Activated T-cell treated with anti-CD3 and anti-CD28 coated beads for 4 hours (primary cell): ENCODE measurements around the gene NAGA.
A peak's percentile ranks its signal among the peaks of the same experiment; 100 is the strongest.
"Not testable (repeated sequence)": the region's sequence is repeated elsewhere in the genome, so short reads cannot be mapped to it uniquely, and the experiment has no call there.

Source experiments
- DNase-seq: peaks from one replicate; pipeline ENCODE4 v3.0.0-alpha.2; 2020

The NAGA gene

DNA sequence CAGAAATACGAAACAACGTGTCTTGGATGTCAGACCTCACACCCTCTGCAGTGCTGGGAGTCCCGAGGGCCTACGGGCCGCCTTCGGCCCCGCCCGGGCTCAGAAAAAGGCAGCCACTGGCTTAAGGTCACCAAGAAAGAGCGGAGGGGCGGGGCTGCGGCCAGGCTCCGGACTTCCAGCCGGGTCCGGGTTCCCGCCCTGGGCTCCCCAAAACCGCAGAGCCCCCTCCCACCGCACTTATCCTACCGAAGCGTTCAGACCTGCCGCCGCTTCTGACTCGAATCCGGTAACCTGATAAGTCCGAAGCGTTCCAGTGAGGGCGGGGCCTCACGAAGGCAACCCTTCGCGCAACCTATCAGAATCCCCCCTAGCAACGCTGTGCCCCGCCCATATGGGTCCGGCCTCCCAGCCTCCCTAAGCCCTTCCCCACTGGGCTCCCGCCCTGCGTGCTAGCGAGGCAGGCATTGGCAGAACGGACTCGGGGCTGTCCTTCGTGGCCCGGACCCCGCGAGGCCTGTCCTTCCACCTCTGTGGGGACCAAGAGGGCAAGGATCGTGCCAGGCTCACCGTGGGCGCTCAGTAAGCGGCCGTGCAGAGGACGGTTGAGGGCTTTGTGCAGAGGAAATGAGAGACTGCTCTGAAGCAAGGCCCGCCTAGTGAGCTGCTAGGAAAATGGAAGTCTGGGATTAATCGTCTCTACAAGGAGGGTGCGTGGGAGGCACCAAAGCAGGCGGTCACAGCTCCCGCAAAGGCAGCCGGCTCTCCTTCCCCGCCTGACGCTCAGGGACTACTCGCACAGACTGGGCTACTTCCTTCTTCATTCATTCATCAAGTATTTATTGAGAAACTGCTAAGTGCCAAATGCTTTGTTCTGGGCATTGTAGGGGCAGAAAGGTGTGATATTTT lies at the start of gene NAGA:
TSS of gene NAGA (minus strand) at position 296 of the 906 bp plus-strand sequence. CDS start 515 bp downstream, outside the sequence.
- DNase-seq = peak; percentile 79

DNA sequence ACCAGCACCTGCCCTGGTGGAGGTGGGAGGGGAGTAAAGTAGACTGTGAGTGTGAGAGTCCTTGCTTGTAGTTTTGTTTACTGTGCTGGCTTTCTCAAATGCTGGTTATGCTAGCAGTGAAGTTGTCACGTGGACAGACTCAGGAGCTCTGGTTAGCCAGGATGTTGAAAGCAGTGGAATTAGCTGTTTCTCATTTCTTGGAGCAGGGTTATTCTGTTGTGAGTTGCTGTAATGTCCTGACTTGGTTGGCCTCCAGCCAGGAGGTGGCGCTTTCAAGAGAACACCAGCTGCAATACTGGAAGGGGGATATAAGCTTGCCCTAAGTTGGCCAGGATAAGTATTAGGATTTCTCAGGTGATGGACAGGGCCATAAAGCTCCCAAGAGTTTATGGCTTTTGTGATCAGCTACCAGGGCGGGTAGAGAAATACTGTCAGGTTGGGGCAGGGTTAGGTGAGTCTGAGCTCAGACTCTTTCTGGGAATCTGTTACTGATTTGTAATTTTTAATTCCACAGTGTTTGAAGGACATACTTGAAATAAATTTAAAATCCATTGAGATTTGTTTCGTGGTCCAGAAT lies 46.3 kb upstream of the NAGA start:
- no peak for DNase-seq

DNA sequence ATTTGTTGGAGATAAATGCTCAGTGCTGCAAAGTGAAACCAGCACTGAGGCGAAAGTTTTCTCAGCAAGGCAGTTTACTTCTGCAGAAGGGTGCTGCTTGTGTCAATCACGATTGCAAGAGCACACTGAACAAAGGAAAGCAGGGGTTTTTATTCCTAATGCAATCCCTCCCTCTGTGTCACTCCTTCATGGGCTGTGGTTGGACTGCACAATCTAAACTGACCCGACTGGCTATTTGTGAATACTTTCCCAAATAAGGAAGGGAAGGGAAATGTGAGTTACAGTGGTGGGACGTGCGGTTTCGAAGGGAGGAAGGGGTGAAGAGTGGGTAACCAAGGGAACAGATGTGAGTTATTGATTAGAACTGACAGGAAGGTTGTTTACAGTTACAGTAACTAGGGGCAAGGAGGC lies 44.8 kb upstream of the NAGA start:
- DNase-seq = not testable (repeated sequence)

DNA sequence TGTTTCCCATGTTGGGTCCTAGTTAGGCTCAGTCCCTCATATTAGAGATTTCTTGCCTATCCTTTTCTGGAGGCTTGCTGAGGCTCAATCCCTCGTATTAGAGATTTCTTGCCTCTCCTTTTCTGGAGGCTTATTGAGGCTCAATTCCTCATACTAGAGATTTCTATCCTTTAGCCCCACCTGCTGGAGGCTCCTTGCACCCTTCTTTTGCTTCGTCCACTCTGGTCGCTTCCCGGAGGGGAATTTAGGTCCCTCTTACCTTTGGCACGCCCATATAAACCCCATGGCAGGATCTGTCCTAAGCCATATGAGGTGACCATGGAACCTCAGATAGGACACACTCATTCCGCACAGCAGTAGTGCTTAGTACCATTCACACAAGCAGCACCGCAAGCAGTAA lies 44.1 kb upstream of the NAGA start:
- DNase-seq = no peak

DNA sequence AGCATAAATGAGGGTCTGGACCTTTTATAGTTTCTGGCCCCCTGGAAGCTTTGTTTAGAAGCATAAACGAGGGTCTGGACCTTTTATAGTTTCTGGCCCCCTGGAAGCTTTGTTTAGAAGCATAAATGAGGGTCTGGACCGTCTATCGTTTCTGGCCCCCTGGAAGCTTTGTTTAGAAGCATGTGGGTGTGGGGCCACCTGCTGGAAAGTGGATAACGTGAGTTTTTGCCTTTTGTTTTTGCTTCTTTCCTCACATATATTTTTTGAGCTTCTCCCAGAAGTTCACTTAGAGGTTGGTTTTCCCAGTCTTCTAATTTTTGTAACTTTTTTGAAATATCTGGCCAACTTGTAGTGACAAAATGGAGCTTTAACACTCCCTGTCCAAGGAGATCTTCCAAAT lies 42.2 kb upstream of the NAGA start:
- DNase-seq = not testable (repeated sequence)

DNA sequence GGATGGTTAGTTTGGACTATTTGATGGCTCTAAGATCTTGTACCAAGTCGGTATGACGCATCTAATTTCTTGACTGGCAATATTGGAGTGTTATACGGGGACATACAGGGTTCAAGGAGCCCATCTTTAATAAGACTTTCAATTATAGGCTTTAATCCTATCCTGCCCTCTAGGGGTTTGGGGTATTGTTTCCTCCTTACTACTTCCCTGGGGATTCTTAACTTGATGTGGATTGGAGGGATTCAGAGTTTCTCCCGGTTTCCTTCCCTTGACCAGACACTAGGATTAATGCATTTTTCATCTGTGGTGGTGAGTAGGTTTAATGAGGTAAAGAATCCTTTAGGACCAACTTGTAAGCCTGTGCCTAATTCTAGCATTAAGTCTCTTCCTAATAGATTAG lies 41.2 kb upstream of the NAGA start:
- no peak for DNase-seq

DNA sequence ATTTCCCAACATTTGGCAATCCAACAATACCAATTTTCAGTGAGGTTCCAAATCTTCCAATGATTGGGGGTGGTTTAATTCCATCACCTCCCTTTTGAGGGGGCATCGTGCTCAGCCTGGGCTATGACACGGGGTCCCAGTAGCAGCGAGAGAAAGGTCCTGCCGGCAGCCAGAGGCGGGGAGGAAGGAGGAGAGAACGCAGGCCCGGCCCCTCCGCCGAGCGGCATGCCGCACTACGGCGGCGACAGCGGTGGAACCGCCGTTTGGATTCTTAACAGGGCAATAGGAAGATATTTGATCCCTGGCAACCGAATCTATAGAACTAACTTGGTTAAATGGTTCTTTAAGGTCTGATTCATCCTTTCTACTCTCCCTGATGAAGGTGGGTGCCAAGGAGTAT lies 38.2 kb upstream of the NAGA start:
- DNase-seq = no peak

DNA sequence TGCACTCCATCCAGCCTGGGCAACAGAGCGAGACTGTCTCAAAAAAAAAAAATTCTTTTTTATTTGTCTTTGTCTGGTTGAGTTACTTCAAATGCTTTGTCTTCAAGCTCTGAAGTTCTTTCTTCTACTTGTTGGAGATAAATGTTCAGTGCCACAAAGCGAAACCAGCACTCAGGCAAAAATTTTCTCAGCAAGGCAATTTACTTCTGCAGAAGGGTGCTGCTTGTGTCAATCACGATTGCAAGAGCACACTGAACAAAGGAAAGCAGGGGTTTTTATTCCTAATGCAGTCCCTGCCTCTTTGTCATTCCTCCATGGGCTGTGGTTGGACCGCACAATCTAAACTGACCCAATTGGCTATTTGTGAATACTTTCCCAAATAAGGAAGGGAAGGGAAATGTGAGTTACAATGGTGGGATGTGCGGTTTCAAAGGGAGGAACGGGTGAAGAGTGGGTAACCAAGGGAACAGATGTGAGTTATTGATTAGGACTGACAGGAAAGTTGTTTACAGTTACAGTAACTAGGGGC lies 33.8 kb upstream of the NAGA start:
- DNase-seq = not testable (repeated sequence)

DNA sequence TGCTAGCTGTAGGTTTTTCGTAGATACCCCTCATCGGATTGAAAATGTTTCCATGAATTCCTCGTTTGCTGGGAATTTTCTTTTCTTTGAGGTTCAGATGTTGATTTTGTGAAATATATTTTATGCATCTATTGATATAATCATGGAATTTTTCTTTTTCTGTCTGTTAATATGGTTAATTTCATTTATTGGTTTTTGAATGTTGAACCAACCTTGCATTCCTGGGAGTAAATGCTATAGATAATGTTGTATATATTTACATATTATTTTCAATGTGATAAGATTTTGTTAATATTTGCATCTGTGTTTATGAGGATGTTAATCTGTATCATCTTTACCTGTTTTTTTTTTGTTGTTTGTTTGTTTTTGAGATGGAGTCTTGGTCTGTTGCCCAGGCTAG lies 30.6 kb upstream of the NAGA start:
- DNase-seq = no peak

DNA sequence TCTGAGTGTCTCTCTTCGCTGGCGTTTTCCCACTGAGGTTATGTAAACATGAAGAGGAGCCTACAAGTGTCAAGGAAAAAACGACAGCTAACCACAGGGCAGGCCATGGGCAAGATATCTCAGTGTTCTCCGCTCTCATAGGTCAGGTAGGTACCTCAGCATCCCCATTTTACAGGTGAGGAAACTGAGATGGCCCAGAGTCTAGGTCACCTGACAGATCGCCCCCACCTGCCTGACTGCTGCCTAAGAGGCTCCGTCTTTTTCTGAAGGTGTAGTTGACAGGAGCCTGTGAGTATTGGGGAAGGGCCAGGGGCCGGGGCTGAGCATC lies 20.8 kb upstream of the NAGA start:
- DNase-seq = no peak

DNA sequence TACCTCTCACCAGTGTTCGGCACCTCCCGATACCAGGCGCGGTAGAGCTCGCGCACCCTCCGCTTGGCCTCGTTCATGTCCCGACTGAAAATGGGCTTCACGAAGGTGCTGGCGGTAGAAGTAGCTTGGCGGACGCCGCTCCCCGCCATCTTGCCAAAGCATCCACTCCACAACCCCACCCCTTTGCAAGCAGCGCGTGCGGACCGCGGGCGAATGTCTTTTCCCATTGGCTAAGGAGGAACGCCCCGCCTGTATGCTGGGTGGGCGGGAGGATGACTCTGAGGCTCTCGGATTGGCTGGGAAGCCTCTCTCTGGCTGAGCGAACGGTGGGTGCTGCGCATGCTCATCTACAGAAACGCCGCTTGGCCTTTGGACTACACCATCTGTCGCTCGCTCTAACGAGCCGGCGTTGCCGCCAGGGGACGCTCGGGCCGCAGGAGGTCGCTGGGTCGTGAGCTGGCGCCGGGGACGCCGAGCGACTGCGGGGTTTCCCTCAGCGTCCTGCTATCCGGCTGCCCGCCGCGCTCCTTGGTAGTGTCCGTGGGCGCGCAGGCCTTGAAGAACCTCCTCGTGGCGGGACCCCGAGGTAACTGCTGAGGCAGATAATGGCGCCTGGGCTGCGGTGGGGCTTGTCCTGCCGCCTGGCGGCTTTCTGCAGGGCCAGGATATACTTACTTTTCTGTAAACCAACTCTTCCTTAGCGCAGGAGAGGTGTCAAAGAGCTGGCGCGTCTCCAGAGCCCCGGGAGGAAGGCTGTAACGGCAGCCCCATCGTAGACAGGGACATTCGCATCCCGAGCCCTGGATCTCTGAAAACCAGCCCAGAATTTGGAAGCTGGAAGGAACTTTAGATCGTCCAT lies 20.2 kb upstream of the NAGA start, which contains the start of gene NDUFA6:
TSS of gene NDUFA6 (minus strand) at position 177 of the 859 bp plus-strand sequence. CDS start at position 149, 28 bp downstream.
- peak; percentile 97 for DNase-seq

DNA sequence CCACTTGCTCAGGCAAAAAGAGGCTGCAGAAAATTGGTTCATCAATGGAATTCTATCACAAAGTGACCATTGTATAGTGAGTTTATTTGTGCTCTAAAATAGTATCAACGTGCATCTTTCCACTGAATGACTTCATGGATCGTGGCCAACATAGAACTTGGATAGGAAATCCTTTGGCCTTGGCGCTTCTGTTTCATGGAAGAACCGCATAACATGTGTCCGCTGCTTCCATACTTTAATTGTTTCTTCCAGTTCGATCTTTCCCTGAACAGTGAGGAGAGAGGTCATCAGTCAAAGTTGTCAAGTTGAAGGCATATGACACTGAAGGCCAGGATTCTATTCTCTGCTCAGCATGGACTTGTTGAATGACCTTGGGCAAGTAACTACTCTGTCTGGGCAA lies 15.4 kb upstream of the NAGA start:
- no peak for DNase-seq

DNA sequence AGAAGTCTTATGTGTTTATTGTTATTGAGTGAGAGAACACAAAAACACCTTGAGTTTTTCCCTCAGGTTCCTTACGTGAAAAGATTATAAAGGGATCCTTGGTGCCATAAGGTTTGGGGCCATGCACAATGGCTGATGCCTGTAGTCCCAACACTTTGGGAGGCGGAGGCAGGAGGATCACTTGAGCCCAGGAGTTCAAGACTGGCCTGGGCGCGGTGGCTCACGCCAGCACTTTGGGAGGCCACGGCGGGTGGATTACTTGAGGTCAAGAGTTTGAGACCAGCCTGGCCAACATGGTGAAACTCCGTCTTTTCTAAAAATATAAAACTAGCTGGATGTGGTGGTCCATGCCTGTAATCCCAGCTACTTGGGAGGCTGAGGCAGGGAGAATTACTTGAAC lies 14.3 kb upstream of the NAGA start:
- DNase-seq = no peak

DNA sequence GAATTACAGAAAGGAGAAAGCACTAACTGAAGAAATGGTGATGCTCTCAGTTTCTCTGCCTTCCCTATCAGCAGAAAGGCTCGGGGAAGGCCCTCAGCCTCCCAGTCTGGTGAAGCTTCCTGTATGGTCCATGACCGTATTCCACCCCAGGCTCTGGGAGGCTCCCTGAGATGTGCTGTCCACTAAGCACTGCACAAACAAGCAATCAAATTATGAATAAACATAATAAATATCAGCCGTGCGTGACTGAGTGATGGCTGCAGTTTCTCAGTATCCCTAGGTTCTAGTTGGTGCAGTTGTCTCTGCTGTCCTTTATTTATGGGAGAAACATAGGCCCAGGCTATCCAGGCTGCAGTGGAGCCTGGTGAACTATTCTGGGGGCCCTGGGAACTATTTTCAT lies 12.5 kb upstream of the NAGA start:
- no peak for DNase-seq

DNA sequence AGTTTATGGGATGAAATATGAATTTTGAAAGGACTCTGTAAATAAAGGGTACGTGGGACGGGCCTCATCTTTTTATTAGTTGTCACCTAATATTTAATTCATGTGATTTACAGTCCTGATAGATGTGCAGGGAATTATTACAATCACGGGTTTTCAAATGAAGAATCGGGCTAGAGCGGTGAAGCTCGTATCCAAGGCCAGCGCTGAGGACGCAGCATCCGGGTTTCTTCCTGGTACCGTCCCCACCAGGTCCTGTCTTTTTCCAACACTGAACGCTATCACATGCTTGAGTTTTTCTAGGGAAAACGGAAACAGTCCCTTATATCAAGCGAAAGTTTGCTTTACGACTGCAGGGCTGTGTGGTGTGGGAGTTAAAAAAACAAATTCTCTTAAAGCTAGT lies 9.7 kb upstream of the NAGA start:
- no peak for DNase-seq

DNA sequence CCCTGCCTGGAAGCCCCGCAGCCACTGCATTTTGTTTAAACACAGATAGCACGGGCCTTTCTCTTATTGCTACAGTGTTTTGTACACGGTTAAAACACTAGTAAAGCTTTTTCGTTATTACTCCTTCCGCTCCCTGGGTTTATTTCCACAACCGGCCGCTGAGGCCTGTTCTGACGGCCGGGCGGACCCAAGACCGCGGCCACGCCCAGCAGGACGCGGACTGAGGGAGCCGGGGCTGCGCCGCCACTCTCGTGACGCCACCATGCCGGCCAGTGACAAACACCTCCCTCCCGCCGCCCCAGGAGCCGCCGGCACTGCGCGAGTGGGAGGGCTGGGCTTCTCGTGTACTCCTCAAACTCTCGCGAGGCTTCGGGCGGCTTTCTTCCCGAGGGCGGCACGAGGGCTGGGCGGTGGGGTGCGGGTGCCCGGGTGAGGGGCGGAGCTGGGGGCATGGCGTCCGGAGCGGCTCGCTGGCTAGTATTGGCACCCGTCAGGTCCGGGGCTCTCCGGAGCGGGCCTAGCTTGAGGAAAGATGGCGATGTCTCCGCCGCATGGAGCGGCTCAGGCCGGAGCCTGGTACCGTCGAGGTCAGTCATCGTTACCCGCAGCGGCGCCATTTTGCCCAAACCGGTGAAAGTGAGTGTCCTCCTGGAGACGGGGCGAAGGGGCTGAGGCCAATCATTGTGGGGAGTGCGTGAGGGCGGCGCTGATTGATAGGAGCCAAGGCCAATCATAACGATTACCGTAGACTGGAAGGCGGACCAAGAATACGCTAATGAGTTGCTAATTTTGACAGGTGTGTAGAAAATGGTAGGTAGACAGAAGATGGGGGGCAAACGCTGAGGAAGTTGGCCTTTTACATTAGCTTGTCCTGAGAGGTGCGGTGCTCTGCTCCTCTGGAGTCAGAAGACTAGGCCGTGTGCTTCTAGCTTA lies 9.0 kb upstream of the NAGA start, which contains the start of gene SMDT1:
TSS of gene SMDT1 (plus strand) at position 382 of the 933 bp plus-strand sequence. CDS start at position 451, 69 bp downstream.
- peak; percentile 97 for DNase-seq

DNA sequence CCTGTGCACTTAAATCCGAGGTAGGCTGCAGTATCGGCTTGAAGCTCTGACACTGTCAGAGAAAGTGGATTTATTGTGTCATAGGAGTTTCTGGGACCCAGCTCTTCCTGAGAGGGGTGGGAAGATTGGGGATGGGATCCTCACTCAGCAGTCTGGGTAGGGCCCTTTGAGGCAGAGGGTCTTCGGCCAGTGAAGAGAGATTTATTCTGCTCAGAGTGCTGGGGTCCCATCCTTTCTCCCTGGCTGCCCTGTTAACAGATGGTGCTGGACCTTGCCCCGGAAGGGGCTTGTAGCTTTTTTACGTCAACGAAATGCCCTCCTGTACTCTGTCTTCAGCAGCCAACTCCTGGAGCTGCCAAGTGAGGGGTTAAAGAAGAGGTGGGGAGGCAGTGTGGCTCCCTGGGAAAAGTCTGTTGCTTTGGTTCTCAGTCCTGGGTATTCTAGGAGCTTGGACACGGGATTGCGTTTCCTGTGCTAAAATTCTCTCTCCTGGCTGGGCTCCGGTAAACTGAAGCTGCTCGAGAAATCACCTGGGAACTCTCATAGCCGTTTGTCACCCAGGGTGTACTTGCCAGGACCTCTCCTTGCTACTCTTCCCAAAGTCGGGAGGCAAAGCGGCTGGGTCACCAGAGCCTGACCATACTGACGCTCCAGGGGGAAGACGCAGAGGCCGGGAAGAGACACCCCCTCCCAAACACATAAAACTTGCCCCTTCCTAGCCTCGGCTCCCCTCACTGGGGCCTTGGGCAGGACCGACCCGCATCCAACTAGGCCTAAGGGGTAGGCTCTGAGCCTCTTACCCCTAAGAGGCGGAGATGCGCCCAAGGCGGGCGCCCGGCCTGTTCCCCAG lies 8.1 kb upstream of the NAGA start:
- DNase-seq = no peak

DNA sequence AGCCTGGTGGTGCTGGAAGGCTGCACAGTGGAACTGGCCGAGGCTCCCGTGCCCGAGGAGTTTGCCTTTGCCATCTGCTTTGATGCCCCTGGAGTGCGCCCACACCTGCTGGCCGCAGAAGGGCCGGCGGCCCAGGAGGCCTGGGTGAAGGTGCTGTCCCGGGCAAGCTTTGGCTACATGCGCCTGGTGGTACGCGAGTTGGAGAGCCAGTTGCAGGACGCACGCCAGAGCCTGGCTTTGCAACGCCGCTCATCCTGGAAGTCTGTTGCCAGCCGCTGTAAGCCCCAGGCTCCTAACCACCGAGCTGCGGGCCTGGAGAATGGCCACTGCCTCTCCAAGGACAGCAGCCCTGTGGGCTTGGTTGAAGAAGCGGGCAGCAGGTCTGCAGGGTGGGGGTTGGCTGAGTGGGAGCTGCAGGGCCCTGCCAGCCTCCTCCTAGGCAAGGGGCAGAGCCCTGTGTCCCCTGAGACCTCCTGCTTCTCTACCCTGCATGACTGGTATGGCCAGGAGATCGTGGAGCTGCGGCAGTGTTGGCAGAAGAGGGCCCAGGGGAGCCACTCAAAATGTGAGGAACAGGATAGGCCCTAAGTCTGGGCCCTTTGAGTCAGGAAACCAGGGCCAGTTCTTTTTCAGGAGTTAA lies 7.0 kb upstream of the NAGA start:
- DNase-seq = no peak

DNA sequence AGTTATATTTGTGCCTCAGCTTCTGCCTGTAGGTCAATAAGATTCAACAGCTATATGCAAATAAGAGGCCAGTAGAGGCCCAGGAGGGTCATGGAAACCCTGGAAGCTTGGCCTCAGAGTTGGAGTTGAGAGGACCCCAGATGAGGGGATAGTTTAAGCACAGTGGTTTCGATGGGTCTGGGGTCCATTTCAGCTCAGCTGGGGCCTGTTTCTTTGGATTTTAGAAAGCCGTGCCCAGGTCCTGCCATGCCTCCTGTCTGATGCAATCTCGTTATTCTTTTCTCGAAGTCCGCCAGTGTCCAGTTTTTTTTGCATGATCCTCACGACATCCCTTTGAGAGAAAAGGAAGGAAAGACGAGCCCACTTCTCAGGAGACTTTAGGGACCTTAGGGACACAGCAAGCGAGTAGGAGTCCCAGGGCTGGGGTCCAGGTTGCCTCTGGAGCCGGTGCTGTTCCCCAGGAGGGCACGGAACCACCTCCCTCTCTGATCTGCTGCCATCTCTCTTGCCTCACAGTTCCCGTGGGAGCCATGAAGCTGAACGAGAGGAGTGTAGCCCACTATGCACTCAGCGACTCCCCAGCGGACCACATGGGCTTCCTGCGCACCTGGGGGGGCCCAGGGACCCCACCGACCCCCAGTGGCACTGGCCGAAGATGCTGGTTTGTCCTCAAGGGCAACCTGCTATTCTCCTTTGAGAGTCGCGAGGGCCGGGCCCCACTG lies 6.3 kb upstream of the NAGA start:
- DNase-seq = no peak
